Fibroblast of villous mesenchyme (primary cell): ENCODE data around the gene TBC1D22A. TPM values are rescaled to one million over a fixed set of nuclear protein-coding genes. Genes with fewer than 3 reads are reported as not detected.
A peak's percentile ranks its signal among the peaks of the same experiment; 100 is the strongest.

Experiments used
- DNase-seq: peaks from one replicate; pipeline ENCODE4 v3.0.0-alpha.2; 2010; ENCODE audit warnings: low read depth
- H3K4me3 ChIP-seq: 2 replicates; pipeline ENCODE4 v1.5.1; 2011; ENCODE audit warnings: low read depth, mild to moderate bottlenecking, low read length
- CTCF ChIP-seq: IDR thresholded peaks from 2 replicates; pipeline ENCODE4 v1.5.1; 2012; ENCODE audit warnings: low read depth, mild to moderate bottlenecking, low read length; ENCODE audit not compliant: insufficient read depth
- total RNA-seq: library from RNA; depleted of rRNA; stranded (reverse); fragments of >200 nt; gene quantifications from 2 replicates; pipeline ENCODE4 v1.2.3, GENCODE V29; 2012

TBC1D22A gene
- total RNA-seq, 1 donor = 12.5 TPM

GRCh38 chr22:46863794-46864193, 101.3 kb downstream of the TBC1D22A start:
- no peak for DNase-seq
- TF ChIP-seq CTCF = no peak
- H3K4me3 ChIP-seq = no peak overlapping the region

- H3K4me3 ChIP-seq = no peak overlapping the region
- DNase-seq = no peak
- no peak for TF ChIP-seq CTCF
Measured at GRCh38 chr22:46864314-46865051, 102.0 kb downstream of the TBC1D22A start.

- no peak for DNase-seq
- no peak overlapping the region for H3K4me3 ChIP-seq
- no peak for TF ChIP-seq CTCF
Measured at GRCh38 chr22:46865052-46865434, 102.6 kb downstream of the TBC1D22A start.

GRCh38 chr22:46865642-46866041, 103.2 kb downstream of the TBC1D22A start:
- DNase-seq = no peak
- no peak for TF ChIP-seq CTCF
- no peak overlapping the region for H3K4me3 ChIP-seq

- TF ChIP-seq CTCF = no peak
- DNase-seq = peak; percentile 86
- no peak overlapping the region for H3K4me3 ChIP-seq
Measured at GRCh38 chr22:46866591-46866990, 104.1 kb downstream of the TBC1D22A start.

GRCh38 chr22:46867106-46867505, 104.7 kb downstream of the TBC1D22A start:
- DNase-seq = no peak
- TF ChIP-seq CTCF = no peak
- H3K4me3 ChIP-seq = no peak overlapping the region

- DNase-seq = no peak
Measured at GRCh38 chr22:46869329-46869728, 106.9 kb downstream of the TBC1D22A start.

More at GRCh38 chr22:46869329-46869728, 106.9 kb downstream of the TBC1D22A start:
- TF ChIP-seq CTCF = no peak
- no peak overlapping the region for H3K4me3 ChIP-seq
